H1 (cell line): ENCODE measurements around the gene FTHL17. TPM values are rescaled to one million over a fixed set of nuclear protein-coding genes. Genes with fewer than 3 reads are reported as not detected.

Experiments used
- CTCF ChIA-PET: fragments of 300-600 bp; sonication (Branson Sonifier 250); formaldehyde crosslinking; loops from one replicate; lab custom pipeline; 2021; ENCODE audit not compliant: partially characterized antibody; lab: Charles Lee
- POLR2A ChIA-PET: fragments of 300-600 bp; sonication (Branson Sonifier 250); formaldehyde crosslinking; loops from one replicate; lab custom pipeline; 2021; ENCODE audit warnings: inconsistent platforms; ENCODE audit not compliant: partially characterized antibody; lab: Charles Lee
- DNase-seq, 2 experiments: peaks; one replicate each; pipeline versions ENCODE4 v3.0.0 to v3.0.0-alpha.2; 2010 to 2022; ENCODE audit warnings: low spot score in 2 of 2, low read depth in 1 of 2, mixed read lengths in 1 of 2
- FAIRE-seq: peaks from 2 replicates; lab custom pipeline; 2011; peaks lifted over from hg19 to GRCh38; lab: Jason Lieb, UNC
- H2AFZ ChIP-seq: 2 replicates; pipeline ENCODE4 v1.8.1; 2012; ENCODE audit warnings: low read length, inconsistent platforms
- H2AK5ac ChIP-seq: 2 replicates; pipeline ENCODE4 v1.6.1; 2013; ENCODE audit warnings: low read depth, low read length
- H2BK120ac ChIP-seq: replicated peaks from 2 replicates; pipeline ENCODE3; 2013; ENCODE audit warnings: low read depth, low read length, inconsistent platforms
- H2BK12ac ChIP-seq: 2 replicates; pipeline ENCODE4 v1.6.1; 2013; ENCODE audit warnings: low read depth, low read length
- H2BK15ac ChIP-seq: 2 replicates; pipeline ENCODE4 v1.6.1; 2013; ENCODE audit warnings: low read length
- H2BK20ac ChIP-seq: 2 replicates; pipeline ENCODE4 v1.6.1; 2013; ENCODE audit warnings: low read length
- H2BK5ac ChIP-seq: 2 replicates; pipeline ENCODE4 v1.6.1; 2013; ENCODE audit warnings: low read depth, low read length
- H3K14ac ChIP-seq: 2 replicates; pipeline ENCODE4 v1.6.1; 2013; ENCODE audit warnings: inconsistent platforms; ENCODE audit not compliant: insufficient read length
- H3K18ac ChIP-seq: 2 replicates; pipeline ENCODE4 v1.6.1; 2013; ENCODE audit warnings: low read length; ENCODE audit errors: extremely low read depth
- H3K23ac ChIP-seq: 2 replicates; pipeline ENCODE4 v1.6.1; 2013; ENCODE audit warnings: inconsistent platforms; ENCODE audit not compliant: insufficient read length
- H3K23me2 ChIP-seq: 2 replicates; pipeline ENCODE4 v1.6.1; 2013; ENCODE audit warnings: low read depth, low read length
- H3K27ac ChIP-seq: 2 replicates; pipeline ENCODE4 v1.6.1; 2011; ENCODE audit warnings: low read depth, low read length, inconsistent platforms
- H3K27me3 ChIP-seq, 4 experiments: replicated peaks in 1 of 4; 1 replicate in 1 of 4; 2 replicates in 3 of 4; pipeline versions ENCODE4 v1.6.1 to v1.8.1; 2011 to 2013; ENCODE audit warnings: low read length in 3 of 4, mild to moderate bottlenecking in 3 of 4, inconsistent platforms in 2 of 4, mixed read lengths in 2 of 4, moderate library complexity in 1 of 4; ENCODE audit not compliant: control insufficient read depth in 3 of 4, insufficient read depth in 3 of 4; ENCODE audit errors: extremely low read depth in 1 of 4
- H3K36me3 ChIP-seq, 4 experiments: 2 replicates each; pipeline versions ENCODE4 v1.6.1 to v1.8.1; 2011 to 2013; ENCODE audit warnings: mild to moderate bottlenecking in 4 of 4, low read length in 3 of 4, moderate library complexity in 2 of 4, control low read depth in 1 of 4, inconsistent platforms in 1 of 4; ENCODE audit not compliant: insufficient read depth in 4 of 4, control insufficient read depth in 2 of 4
- H3K4ac ChIP-seq: replicated peaks from 2 replicates; pipeline ENCODE3; 2013; ENCODE audit warnings: low read length, low read depth, mixed read lengths, inconsistent platforms; ENCODE audit not compliant: insufficient read length
- H3K4me1 ChIP-seq, 4 experiments: replicated peaks in 1 of 4; 1 replicate in 1 of 4; 2 replicates in 3 of 4; pipeline versions ENCODE4 v1.6.1 to v1.8.1; 2011 to 2013; ENCODE audit warnings: low read length in 3 of 4, inconsistent platforms in 2 of 4, mixed read lengths in 1 of 4; ENCODE audit not compliant: insufficient read depth in 4 of 4, control insufficient read depth in 3 of 4
- H3K4me2 ChIP-seq, 2 experiments: 2 replicates each; pipeline versions ENCODE4 v1.6.1 to v1.8.1; 2011 to 2013; ENCODE audit warnings: low read depth in 2 of 2, low read length in 2 of 2, control low read depth in 1 of 2, inconsistent platforms in 1 of 2, mild to moderate bottlenecking in 1 of 2; ENCODE audit not compliant: insufficient read depth in 1 of 2
- H3K4me3 ChIP-seq, 4 experiments: fragments of 200-600, 300-600 bp in 1 of 4; sonication (generic), shearing (Covaris generic), sonication (Bioruptor Twin) in 1 of 4; 2 replicates each; pipeline versions ENCODE4 v1.5.1 to v1.8.1; 2011 to 2016; ENCODE audit warnings: low read length in 4 of 4, low read depth in 3 of 4, control low read depth in 2 of 4, inconsistent platforms in 2 of 4, mild to moderate bottlenecking in 2 of 4, mixed read lengths in 1 of 4, moderate library complexity in 1 of 4; ENCODE audit not compliant: insufficient read depth in 2 of 4; ENCODE audit errors: extremely low read depth in 1 of 4
- H3K56ac ChIP-seq: replicated peaks from 2 replicates; pipeline ENCODE3; 2013; ENCODE audit warnings: low read depth, mild to moderate bottlenecking, mixed read lengths, low read length, inconsistent platforms; ENCODE audit not compliant: insufficient read length
- H3K79me1 ChIP-seq: 2 replicates; pipeline ENCODE4 v1.6.1; 2013; ENCODE audit warnings: low read depth, low read length, control low read depth
- H3K79me2 ChIP-seq, 2 experiments: 2 replicates each; pipeline versions ENCODE4 v1.6.1 to v1.8.1; 2012 to 2013; ENCODE audit warnings: low read length in 2 of 2, mild to moderate bottlenecking in 2 of 2, inconsistent platforms in 1 of 2; ENCODE audit not compliant: insufficient read depth in 2 of 2, control insufficient read depth in 1 of 2
- H3K9ac ChIP-seq, 4 experiments: replicated peaks in 1 of 4; 1 replicate in 1 of 4; 2 replicates in 3 of 4; pipeline versions ENCODE4 v1.6.1 to v1.8.1; 2011 to 2013; ENCODE audit warnings: low read depth in 3 of 4, low read length in 3 of 4, control low read depth in 2 of 4, mild to moderate bottlenecking in 2 of 4, moderate library complexity in 2 of 4, inconsistent platforms in 1 of 4; ENCODE audit errors: extremely low read depth in 1 of 4
- H3K9me3 ChIP-seq, 2 experiments: 2 replicates each; pipeline versions ENCODE4 v1.6.1 to v1.8.1; 2012 to 2013; ENCODE audit warnings: mild to moderate bottlenecking in 2 of 2, moderate library complexity in 2 of 2, control low read depth in 1 of 2, inconsistent platforms in 1 of 2, low read depth in 1 of 2, low read length in 1 of 2, mixed read lengths in 1 of 2; ENCODE audit not compliant: insufficient read depth in 2 of 2
- H4K20me1 ChIP-seq, 2 experiments: replicated peaks in 1 of 2; 2 replicates each; pipeline versions ENCODE3 to v1.8.1; 2011 to 2013; ENCODE audit warnings: inconsistent platforms in 2 of 2, low read length in 2 of 2, mild to moderate bottlenecking in 1 of 2; ENCODE audit not compliant: insufficient read depth in 2 of 2, control insufficient read depth in 1 of 2
- H4K5ac ChIP-seq: 2 replicates; pipeline ENCODE4 v1.6.1; 2013; ENCODE audit warnings: low read length, low read depth, mixed read lengths, inconsistent platforms; ENCODE audit not compliant: insufficient read length
- H4K8ac ChIP-seq: 2 replicates; pipeline ENCODE4 v1.8.0; 2013; ENCODE audit warnings: mild to moderate bottlenecking, moderate library complexity, low read length, inconsistent platforms; ENCODE audit not compliant: insufficient read depth; ENCODE audit errors: extremely low read depth
- H4K91ac ChIP-seq: replicated peaks from 2 replicates; pipeline ENCODE3; 2013; ENCODE audit warnings: low read length, mixed read lengths, inconsistent platforms; ENCODE audit not compliant: insufficient read length
- BACH1 ChIP-seq: IDR thresholded peaks from 2 replicates; pipeline ENCODE4 v1.6.1; 2012; ENCODE audit warnings: low read length, improper control_type of control experiment
- JUN ChIP-seq: IDR thresholded peaks from 2 replicates; pipeline ENCODE4 v1.6.1; 2011; ENCODE audit warnings: low read depth, mild to moderate bottlenecking, improper control_type of control experiment, low read length
- PHF8 ChIP-seq: fragments of 200-600 bp; sonication (generic); conservative IDR thresholded peaks from 2 replicates; pipeline ENCODE4 v1.7.1; 2012; ENCODE audit warnings: low read depth, mild to moderate bottlenecking, inconsistent platforms, low read length, moderate library complexity
- SAP30 ChIP-seq: fragments of 300-600 bp; sonication (generic); IDR thresholded peaks from 2 replicates; pipeline ENCODE4 v1.7.1; 2012; ENCODE audit warnings: low read length, moderate library complexity, mild to moderate bottlenecking, inconsistent platforms; ENCODE audit not compliant: insufficient read depth, insufficient replicate concordance
- WGBS, 2 experiments: shearing (Covaris generic) in 1 of 2; methylation state at CpG; one replicate each; pipeline versions ENCODE4 v1.1.6 to v1.1.7; 2013 to 2015; ENCODE audit warnings: low lambda C conversion rate in 2 of 2, mixed read lengths in 2 of 2, inconsistent platforms in 1 of 2, low coverage in 1 of 2, missing lambda C conversion rate in 1 of 2; ENCODE audit not compliant: insufficient replicate concordance in 2 of 2, insufficient coverage in 1 of 2, insufficient read length in 1 of 2; ENCODE audit errors: extremely low coverage in 1 of 2, missing lambda C conversion rate in 1 of 2; 5-methylcytosine and 5-hydroxymethylcytosine counted together
- polyA plus RNA-seq, 7 experiments: library from polyadenylated mRNA; depleted of rRNA in 3 of 7; stranded (reverse) in 5 of 7; unstranded in 2 of 7; fragments of >200 nt in 5 of 7; fragments of 200-250 nt in 2 of 7; gene quantifications; 1 replicate in 5 of 7; 2 replicates in 1 of 7; 4 replicates in 1 of 7; pipeline versions ENCODE4 v1.2.1 to v1.2.3, GENCODE V29; 2011 to 2013; ENCODE audit warnings: missing spikeins in 2 of 7, mixed read lengths in 2 of 7
- total RNA-seq: library from RNA; stranded (reverse); fragmentation: NEBNext Ultra II Directional; extraction: Animal tissue kit (Norgen Biotek cat#: 25700); gene quantifications from 2 replicates; pipeline ENCODE4 v1.2.1, GENCODE V29; 2021

The FTHL17 gene
- total and polyA plus RNA-seq, 2 of the 8 experiments (the other 6 are each of a cell fraction or from before 2014, with no cell fraction given): not detected

GRCh38 chrX:31057691-31058090, 14.2 kb downstream of the FTHL17 start:
- no peak for FAIRE-seq
- CTCF ChIA-PET: no interaction called here
- 86% methylated on average over 3 of the region's 4 CpGs; no CpG with 5 or more reads in 1 of the 2 experiments for WGBS, 2 experiments
- no peaks in the 10 kb centered on the region for H4K20me1 ChIP-seq
- no peak overlapping the region for H4K91ac ChIP-seq
- no peak overlapping the region for H2BK5ac ChIP-seq
- no peak overlapping the region for H3K18ac ChIP-seq
- no peaks in the 10 kb centered on the region for H3K36me3 ChIP-seq
- H2BK20ac ChIP-seq: no peak overlapping the region
- no peak overlapping the region for H2BK15ac ChIP-seq
- no peak overlapping the region for H3K4me3 ChIP-seq
- H3K14ac ChIP-seq: no peak overlapping the region
- H3K23me2 ChIP-seq: no peaks in the 10 kb centered on the region
- H3K4me1 ChIP-seq: no peaks in the 10 kb centered on the region
- DNase-seq: no peak
- H3K23ac ChIP-seq: no peak overlapping the region
- no peaks in the 10 kb centered on the region for H3K79me1 ChIP-seq
- H3K27me3 ChIP-seq: no peaks in the 10 kb centered on the region
- H3K4ac ChIP-seq: no peak overlapping the region
- H4K5ac ChIP-seq: no peak overlapping the region
- no peaks in the 10 kb centered on the region for H3K9me3 ChIP-seq
- no peaks in the 10 kb centered on the region for H3K79me2 ChIP-seq
- H4K8ac ChIP-seq: no peak overlapping the region
- no peak overlapping the region for H3K56ac ChIP-seq
- H3K27ac ChIP-seq: no peak overlapping the region
- no peak overlapping the region for H2BK12ac ChIP-seq
- no peak overlapping the region for H2AFZ ChIP-seq
- POLR2A ChIA-PET: no interaction called here
- no peak overlapping the region for H3K4me2 ChIP-seq
- no peak overlapping the region for H3K9ac ChIP-seq
- no peak overlapping the region for H2BK120ac ChIP-seq
- no peak overlapping the region for H2AK5ac ChIP-seq
- TF ChIP-seq JUN (no peak), PHF8 (no peak), BACH1 (no peak), SAP30 (no peak)
